H9 (cell line): ENCODE measurements around the gene PIGW. TPM values are rescaled to one million over a fixed set of nuclear protein-coding genes. Genes with fewer than 3 reads are reported as not detected.

ENCODE experiments used
- DNase-seq: peaks from one replicate; pipeline ENCODE4 v3.0.0-alpha.2; 2017
- H2AFZ ChIP-seq: one replicate; pipeline ENCODE4 v1.6.1; 2013; ENCODE audit warnings: mild to moderate bottlenecking, low read length, control low read depth, moderate library complexity
- H2AK5ac ChIP-seq: 2 replicates; pipeline ENCODE4 v1.6.1; 2013; ENCODE audit warnings: low read length, control low read depth, mixed read lengths; ENCODE audit not compliant: insufficient read length
- H2BK120ac ChIP-seq: one replicate; pipeline ENCODE4 v1.6.1; 2013; ENCODE audit warnings: low read depth, mild to moderate bottlenecking, low read length, control low read depth, inconsistent platforms; ENCODE audit not compliant: poor library complexity, severe bottlenecking
- H2BK12ac ChIP-seq: 2 replicates; pipeline ENCODE4 v1.6.1; 2013; ENCODE audit warnings: low read length, control low read depth, mixed read lengths, low read depth; ENCODE audit not compliant: insufficient read length
- H2BK15ac ChIP-seq: 2 replicates; pipeline ENCODE4 v1.6.1; 2013; ENCODE audit warnings: low read depth, low read length, control low read depth
- H2BK20ac ChIP-seq: one replicate; pipeline ENCODE4 v1.6.1; 2013; ENCODE audit warnings: low read depth, mild to moderate bottlenecking, low read length, control low read depth, inconsistent platforms; ENCODE audit not compliant: poor library complexity, severe bottlenecking
- H2BK5ac ChIP-seq: 2 replicates; pipeline ENCODE4 v1.6.1; 2013; ENCODE audit warnings: low read length, control low read depth, mixed read lengths; ENCODE audit not compliant: insufficient read length
- H3K14ac ChIP-seq: 2 replicates; pipeline ENCODE4 v1.6.1; 2013; ENCODE audit warnings: low read length, control low read depth; ENCODE audit not compliant: insufficient read depth
- H3K18ac ChIP-seq: 2 replicates; pipeline ENCODE4 v1.6.1; 2013; ENCODE audit warnings: low read depth, mild to moderate bottlenecking, mixed read lengths, low read length, control low read depth; ENCODE audit not compliant: insufficient read length
- H3K23ac ChIP-seq: 2 replicates; pipeline ENCODE4 v1.6.1; 2013; ENCODE audit warnings: low read length, control low read depth, mixed read lengths, low read depth; ENCODE audit not compliant: insufficient read length
- H3K23me2 ChIP-seq: 2 replicates; pipeline ENCODE4 v1.6.1; 2013; ENCODE audit warnings: low read depth, mild to moderate bottlenecking, mixed read lengths, low read length, control low read depth; ENCODE audit not compliant: insufficient read length, poor library complexity, severe bottlenecking
- H3K27ac ChIP-seq: 2 replicates; pipeline ENCODE4 v1.5.1; 2013; ENCODE audit warnings: low read length, control low read depth, mixed read lengths, low read depth; ENCODE audit not compliant: insufficient read length
- H3K27me3 ChIP-seq: 2 replicates; pipeline ENCODE4 v1.6.1; 2013; ENCODE audit warnings: low read length, control low read depth, inconsistent platforms; ENCODE audit not compliant: insufficient read depth
- H3K4ac ChIP-seq: 2 replicates; pipeline ENCODE4 v1.6.1; 2013; ENCODE audit warnings: low read depth, mild to moderate bottlenecking, control low read depth, inconsistent platforms, low read length, moderate library complexity
- H3K4me1 ChIP-seq: 2 replicates; pipeline ENCODE4 v1.6.1; 2013; ENCODE audit warnings: low read length, control low read depth, inconsistent platforms; ENCODE audit not compliant: insufficient read depth
- H3K4me2 ChIP-seq: 2 replicates; pipeline ENCODE4 v1.6.1; 2013; ENCODE audit warnings: low read length, control low read depth, mixed read lengths; ENCODE audit not compliant: insufficient read length, insufficient read depth
- H3K56ac ChIP-seq: 2 replicates; pipeline ENCODE4 v1.6.1; 2013; ENCODE audit warnings: low read depth, mild to moderate bottlenecking, mixed read lengths, low read length, control low read depth; ENCODE audit not compliant: insufficient read length
- H3K79me1 ChIP-seq: 2 replicates; pipeline ENCODE4 v1.6.1; 2013; ENCODE audit warnings: low read depth, mild to moderate bottlenecking, moderate library complexity, low read length, control low read depth, inconsistent platforms; ENCODE audit not compliant: insufficient read depth, poor library complexity, severe bottlenecking
- H3K79me2 ChIP-seq: 2 replicates; pipeline ENCODE4 v1.6.1; 2013; ENCODE audit warnings: low read length, control low read depth, inconsistent platforms; ENCODE audit not compliant: insufficient read depth
- H3K9ac ChIP-seq: 2 replicates; pipeline ENCODE4 v1.6.1; 2013; ENCODE audit warnings: low read length, control low read depth, mixed read lengths; ENCODE audit not compliant: insufficient read length; ENCODE audit errors: extremely low read depth
- H3K9me3 ChIP-seq: one replicate; pipeline ENCODE4 v1.6.1; 2013; ENCODE audit warnings: low read depth, low read length, inconsistent platforms; ENCODE audit not compliant: control insufficient read depth
- H3T11ph ChIP-seq: one replicate; pipeline ENCODE4 v1.6.1; 2013; ENCODE audit warnings: mild to moderate bottlenecking, low read length, control low read depth, inconsistent platforms
- H4K20me1 ChIP-seq: one replicate; pipeline ENCODE4 v1.6.1; 2013; ENCODE audit not compliant: control insufficient read depth, insufficient read length, insufficient read depth
- H4K5ac ChIP-seq: 2 replicates; pipeline ENCODE4 v1.6.1; 2013; ENCODE audit warnings: low read depth, mild to moderate bottlenecking, mixed read lengths, low read length, control low read depth; ENCODE audit not compliant: insufficient read length
- H4K8ac ChIP-seq: replicated peaks from 2 replicates; pipeline ENCODE4 v1.6.1; 2013; ENCODE audit warnings: low read length, control low read depth, mixed read lengths, low read depth; ENCODE audit not compliant: insufficient read length
- H4K91ac ChIP-seq: 2 replicates; pipeline ENCODE4 v1.6.1; 2013; ENCODE audit warnings: low read depth, mild to moderate bottlenecking, moderate library complexity, mixed read lengths, low read length, control low read depth; ENCODE audit not compliant: insufficient read length
- H3K27ac Mint-ChIP-seq, 3 experiments: 2 replicates in 2 of 3; 3 replicates in 1 of 3; pipeline ENCODE4 v1.8.0; 2020 to 2021; ENCODE audit warnings: mixed read lengths in 3 of 3, mild to moderate bottlenecking in 1 of 3, moderate library complexity in 1 of 3
- H3K27me3 Mint-ChIP-seq: 2 replicates; pipeline ENCODE4 v1.8.0; 2021; ENCODE audit warnings: low read depth, mild to moderate bottlenecking, moderate library complexity, mixed read lengths
- H3K36me3 Mint-ChIP-seq, 3 experiments: 2 replicates in 2 of 3; 3 replicates in 1 of 3; pipeline ENCODE4 v1.8.0; 2020 to 2021; ENCODE audit warnings: low read depth in 3 of 3, mixed read lengths in 3 of 3; ENCODE audit not compliant: insufficient read depth in 1 of 3
- H3K4me1 Mint-ChIP-seq, 2 experiments: 2 replicates each; pipeline ENCODE4 v1.8.0; 2020; ENCODE audit warnings: mixed read lengths in 2 of 2
- H3K4me3 Mint-ChIP-seq, 2 experiments: 2 replicates in 1 of 2; 3 replicates in 1 of 2; pipeline ENCODE4 v1.8.0; 2020 to 2021; ENCODE audit warnings: mild to moderate bottlenecking in 2 of 2, mixed read lengths in 2 of 2, moderate library complexity in 1 of 2
- H3K9me3 Mint-ChIP-seq, 2 experiments: 2 replicates in 1 of 2; 3 replicates in 1 of 2; pipeline ENCODE4 v1.8.0; 2020; ENCODE audit warnings: mild to moderate bottlenecking in 2 of 2, mixed read lengths in 2 of 2, moderate library complexity in 1 of 2
- WGBS: extraction: QIAGEN DNeasy Blood & Tissue Kit; methylation state at CpG from one replicate; pipeline ENCODE4 v1.1.7; 2013; ENCODE audit warnings: missing lambda C conversion rate, low lambda C conversion rate, mixed read lengths; ENCODE audit not compliant: insufficient read length; ENCODE audit errors: extremely low coverage; 5-methylcytosine and 5-hydroxymethylcytosine counted together
- total RNA-seq: library from RNA; stranded (reverse); gene quantifications from 2 replicates; pipeline ENCODE4 v1.2.1, GENCODE V29; 2021
- TF ChIP-seq, protein P1 (sequence below): fragments of 200-600 bp; sonication (generic); conservative IDR thresholded peaks from 3 replicates; pipeline ENCODE4 v1.8.0; 2021; ENCODE audit warnings: antibody characterized with exemption, mild to moderate bottlenecking

The PIGW gene
- total RNA-seq, 1 experiment from 2014 or later: 26.2 TPM

DNA sequence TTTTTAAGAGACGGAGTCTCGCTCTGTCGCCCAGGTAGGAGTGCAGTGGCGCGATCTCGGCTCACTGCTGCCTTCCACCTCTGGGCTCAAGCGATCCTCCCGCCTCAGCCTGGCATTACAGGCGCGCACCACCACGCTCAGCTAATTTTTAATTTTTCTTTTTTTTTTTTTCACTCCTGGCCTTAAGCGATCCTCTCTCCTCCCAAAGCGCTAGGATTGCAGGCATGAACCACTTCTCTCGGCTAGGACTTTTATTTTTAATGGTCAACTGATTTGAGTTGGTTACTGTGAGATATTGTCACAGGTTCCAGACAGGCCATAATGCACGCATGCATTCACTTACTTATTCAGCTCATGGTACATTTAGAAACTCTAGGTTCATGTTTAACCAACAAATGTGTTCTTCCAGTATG is 888 bp downstream of the PIGW start:
- Histone ChIP-seq H3K4ac (no peak overlapping the region), H3K4me2 (peak overlapping the region; percentile 80), H2BK120ac (no peak overlapping the region), H2BK12ac (no peak overlapping the region), H2BK20ac (no peak overlapping the region), H3K9ac (peak overlapping the region; percentile 67), H2AK5ac (no peak overlapping the region), H3K18ac (no peak overlapping the region), H2BK5ac (no peak overlapping the region), H3K56ac (no peak overlapping the region), H3K23me2 (peaks cover 7% of the 10 kb centered on the region), H2AFZ (no peak overlapping the region), H4K91ac (no peak overlapping the region), H3K4me1 (0 out of 2 replicates have a peak, but pooled peaks cover 2% of the 10 kb centered on the region), H3K14ac (no peak overlapping the region), H3K23ac (no peak overlapping the region), H4K5ac (no peak overlapping the region), H3K27ac (no peak overlapping the region), H3K9me3 (no peaks in the 10 kb centered on the region), H3K79me2 (peaks cover 5% of the 10 kb centered on the region; the same call in 1 of the 2 replicates), H2BK15ac (no peak overlapping the region), H3T11ph (no peak overlapping the region), H3K79me1 (peaks cover 7% of the 10 kb centered on the region), H4K8ac (no peak overlapping the region), H4K20me1 (no peaks in the 10 kb centered on the region), H3K27me3 (no peaks in the 10 kb centered on the region)
- H3K9me3 Mint-ChIP-seq: peaks cover 0 to 7% of the 10 kb centered on the region in 2 experiments; a peak in 3 of 5 replicates
- peaks cover 31 to 63% (median 38%) of the 10 kb centered on the region in 3 experiments for H3K36me3 Mint-ChIP-seq
- peak overlapping the region; percentile 99 to 100 (median 99); a peak in 6 of 7 replicates for H3K27ac Mint-ChIP-seq
- WGBS: no CpG with 5 or more reads among the region's 15 CpGs
- TF ChIP-seq, protein P1, sequence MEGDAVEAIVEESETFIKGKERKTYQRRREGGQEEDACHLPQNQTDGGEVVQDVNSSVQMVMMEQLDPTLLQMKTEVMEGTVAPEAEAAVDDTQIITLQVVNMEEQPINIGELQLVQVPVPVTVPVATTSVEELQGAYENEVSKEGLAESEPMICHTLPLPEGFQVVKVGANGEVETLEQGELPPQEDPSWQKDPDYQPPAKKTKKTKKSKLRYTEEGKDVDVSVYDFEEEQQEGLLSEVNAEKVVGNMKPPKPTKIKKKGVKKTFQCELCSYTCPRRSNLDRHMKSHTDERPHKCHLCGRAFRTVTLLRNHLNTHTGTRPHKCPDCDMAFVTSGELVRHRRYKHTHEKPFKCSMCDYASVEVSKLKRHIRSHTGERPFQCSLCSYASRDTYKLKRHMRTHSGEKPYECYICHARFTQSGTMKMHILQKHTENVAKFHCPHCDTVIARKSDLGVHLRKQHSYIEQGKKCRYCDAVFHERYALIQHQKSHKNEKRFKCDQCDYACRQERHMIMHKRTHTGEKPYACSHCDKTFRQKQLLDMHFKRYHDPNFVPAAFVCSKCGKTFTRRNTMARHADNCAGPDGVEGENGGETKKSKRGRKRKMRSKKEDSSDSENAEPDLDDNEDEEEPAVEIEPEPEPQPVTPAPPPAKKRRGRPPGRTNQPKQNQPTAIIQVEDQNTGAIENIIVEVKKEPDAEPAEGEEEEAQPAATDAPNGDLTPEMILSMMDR: no peak
- H3K27me3 Mint-ChIP-seq: peaks cover 1% of the 10 kb centered on the region; the same call in 1 of the 2 replicates
- peak overlapping the region; percentile 96 to 99 for H3K4me3 Mint-ChIP-seq
- DNase-seq: no peak
- peaks cover 10 to 17% of the 10 kb centered on the region in 2 experiments for H3K4me1 Mint-ChIP-seq
